Thymus (tissue), 11 donors: ENCODE results near the gene HDAC6. TPM values are rescaled to one million over a fixed set of nuclear protein-coding genes. Genes with fewer than 3 reads are reported as not detected.
A peak's percentile ranks its signal among the peaks of the same experiment; 100 is the strongest.
"Not testable (repeated sequence)": the region's sequence is repeated elsewhere in the genome, so short reads cannot be mapped to it uniquely, and the experiment has no call there.

Source experiments
- DNase-seq, 9 donors: peaks; one replicate each; pipeline ENCODE4 v3.0.0-alpha.2; 2013; ENCODE audit warnings: low spot score in 9 of 9, low read depth in 6 of 9, missing footprints in 1 of 9
- H3K27ac ChIP-seq, 2 donors: one replicate each; pipeline ENCODE4 v1.5.1; 2013; ENCODE audit warnings: control low read depth in 1 of 2, low read depth in 1 of 2, low read length in 1 of 2, mild to moderate bottlenecking in 1 of 2, moderate library complexity in 1 of 2
- H3K27me3 ChIP-seq, 2 donors: one replicate each; pipeline ENCODE4 v1.5.1; 2013; ENCODE audit warnings: low read length in 1 of 2; ENCODE audit not compliant: control insufficient read depth in 2 of 2, insufficient read depth in 1 of 2
- H3K36me3 ChIP-seq, 2 donors: one replicate each; pipeline ENCODE4 v1.5.1; 2013; ENCODE audit warnings: low read length in 1 of 2, mild to moderate bottlenecking in 1 of 2, moderate library complexity in 1 of 2; ENCODE audit not compliant: control insufficient read depth in 2 of 2, insufficient read depth in 2 of 2
- H3K4me1 ChIP-seq, 2 donors: one replicate each; pipeline ENCODE4 v1.5.1; 2013; ENCODE audit warnings: low read length in 2 of 2; ENCODE audit not compliant: control insufficient read depth in 2 of 2, insufficient read depth in 2 of 2
- H3K4me3 ChIP-seq, 2 donors: one replicate each; pipeline ENCODE4 v1.5.1; 2013; ENCODE audit warnings: low read length in 2 of 2, control low read depth in 1 of 2, mild to moderate bottlenecking in 1 of 2
- H3K9me3 ChIP-seq, 2 donors: one replicate each; pipeline ENCODE4 v1.5.1; 2013; ENCODE audit warnings: low read length in 1 of 2, mild to moderate bottlenecking in 1 of 2; ENCODE audit not compliant: control insufficient read depth in 2 of 2, insufficient read depth in 1 of 2
- WGBS: extraction: QIAGEN DNeasy Blood & Tissue Kit; methylation state at CpG from one replicate; pipeline ENCODE4 v1.1.7; 2013; 5-methylcytosine and 5-hydroxymethylcytosine counted together
- polyA plus RNA-seq: library from polyadenylated mRNA; stranded (reverse); fragments of 200-250 nt; gene quantifications from one replicate; pipeline ENCODE4 v1.2.3, GENCODE V29; 2013
- total RNA-seq: library from RNA; stranded (reverse); fragments of 120-200 nt; gene quantifications from one replicate; pipeline ENCODE4 v1.2.4, GENCODE V29; 2013
- donor health status: healthy.

HDAC6 gene
- total and polyA plus RNA-seq, 2 donors: 46.0 to 109 TPM

DNA sequence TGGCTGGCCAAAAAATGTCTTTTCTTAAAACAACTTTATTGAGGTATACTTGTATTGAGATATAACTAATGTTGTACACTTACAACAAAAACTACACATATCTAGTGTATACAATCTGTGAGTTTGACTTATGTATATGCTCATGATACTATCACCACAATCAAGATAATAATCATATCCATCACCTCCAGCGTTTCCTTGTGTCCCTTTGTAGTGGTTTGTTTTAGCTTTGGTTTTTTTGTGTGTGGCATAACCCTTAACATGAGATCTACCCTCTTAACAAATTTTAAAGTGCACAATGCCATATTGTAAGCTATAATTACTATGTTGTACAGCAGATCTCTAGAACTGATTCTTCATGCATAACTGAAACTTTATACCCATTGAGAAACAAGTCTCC, 47.0 kb downstream of the HDAC6 start:
- no peak overlapping the region for H3K4me3 ChIP-seq
- H3K4me1 ChIP-seq: no peaks in the 10 kb centered on the region
- no peaks in the 10 kb centered on the region for H3K9me3 ChIP-seq
- 0% methylated on average over 1 of the region's 1 CpG for WGBS
- H3K36me3 ChIP-seq: no peaks in the 10 kb centered on the region
- H3K27me3 ChIP-seq: peaks cover 0 to 6% of the 10 kb centered on the region in 2 donors
- no peak for DNase-seq
- H3K27ac ChIP-seq: no peak overlapping the region

DNA sequence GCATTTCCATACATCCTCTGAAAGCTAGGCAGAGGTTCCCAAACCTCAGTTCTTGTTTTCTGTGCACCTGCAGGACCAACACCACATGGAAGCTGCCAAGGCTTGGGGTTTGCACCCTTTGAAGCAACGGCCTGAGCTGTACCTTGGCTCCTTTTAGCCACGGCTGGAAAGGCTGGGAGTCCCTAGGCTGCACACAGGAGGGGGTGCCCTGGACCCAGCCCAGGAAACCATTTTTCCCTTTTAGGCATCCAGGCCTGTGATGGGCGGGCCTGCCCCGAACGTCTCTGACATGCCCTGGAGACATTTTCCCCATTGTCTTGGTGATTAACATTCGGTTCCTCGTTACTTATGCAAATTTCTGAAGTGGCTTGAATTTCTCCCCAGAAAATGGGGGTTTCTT, 51.0 kb downstream of the HDAC6 start:
- Histone ChIP-seq H3K4me3 (no peak overlapping the region), H3K9me3 (no peaks in the 10 kb centered on the region), H3K27ac (no peak overlapping the region), H3K4me1 (no peaks in the 10 kb centered on the region), H3K27me3 (no peaks in the 10 kb centered on the region), H3K36me3 (no peaks in the 10 kb centered on the region)
- no peak for DNase-seq
- 95% methylated on average over 7 of the region's 7 CpGs for WGBS

DNA sequence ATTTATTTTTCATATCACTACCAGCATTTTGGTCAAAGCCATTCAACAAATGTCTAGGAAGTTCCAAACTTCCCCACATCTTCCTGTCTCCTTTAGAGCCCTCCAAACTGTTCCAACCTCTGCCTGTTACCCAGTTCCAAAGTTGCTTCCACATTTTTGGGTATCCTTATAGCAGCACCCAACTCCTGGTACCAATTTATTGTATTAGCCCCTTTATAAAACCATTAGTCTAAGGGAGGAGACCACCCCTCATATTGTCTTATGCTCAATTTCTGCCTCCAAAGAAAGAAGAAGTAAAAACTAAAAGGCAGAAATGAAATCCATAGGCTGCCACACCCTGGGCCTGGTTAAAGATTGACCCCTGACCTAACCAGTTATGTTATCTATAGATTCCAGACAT, 51.6 kb downstream of the HDAC6 start:
- H3K4me3 ChIP-seq, H3K4me1 ChIP-seq, H3K27me3 ChIP-seq, DNase-seq, H3K9me3 ChIP-seq, H3K36me3 ChIP-seq, H3K27ac ChIP-seq: not testable (repeated sequence)

DNA sequence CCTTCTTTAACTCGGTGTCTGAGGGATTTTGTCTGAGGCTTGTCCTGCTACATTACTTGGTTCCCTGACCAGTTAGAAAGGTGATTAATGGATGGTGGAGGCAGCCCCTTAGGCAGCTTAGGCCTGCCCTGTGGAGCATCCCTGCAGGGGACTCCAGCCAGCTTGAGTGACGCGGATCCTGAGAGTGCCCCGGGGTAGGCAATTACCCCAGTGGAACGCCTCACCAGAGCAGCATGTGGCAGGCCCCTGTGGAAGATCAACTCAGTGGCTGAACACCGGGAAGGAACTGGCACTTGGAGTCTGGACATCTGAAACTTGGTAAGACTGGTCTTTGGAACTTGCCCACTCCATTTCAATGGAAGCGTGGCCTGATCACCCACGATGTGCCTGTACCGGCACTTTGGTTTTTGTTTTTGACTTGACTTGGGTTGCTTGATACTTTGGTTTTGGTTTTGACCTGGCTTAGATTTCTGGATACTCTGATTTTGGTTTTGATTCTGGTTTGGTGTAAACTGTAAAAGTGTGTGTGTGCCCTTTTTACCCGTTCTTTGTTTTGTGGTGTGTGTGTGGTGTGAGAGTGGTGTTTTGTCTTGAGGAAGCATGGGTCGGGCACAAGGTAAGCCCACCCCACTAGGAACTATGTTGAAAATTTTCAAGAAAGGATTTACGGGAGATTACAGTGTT, 52.4 kb downstream of the HDAC6 start:
- not testable (repeated sequence) for H3K4me3 ChIP-seq, H3K9me3 ChIP-seq, H3K27ac ChIP-seq, H3K36me3 ChIP-seq, H3K27me3 ChIP-seq, DNase-seq, H3K4me1 ChIP-seq
- whole genome bisulfite sequencing: 95% methylated on average over 12 of the region's 12 CpGs

DNA sequence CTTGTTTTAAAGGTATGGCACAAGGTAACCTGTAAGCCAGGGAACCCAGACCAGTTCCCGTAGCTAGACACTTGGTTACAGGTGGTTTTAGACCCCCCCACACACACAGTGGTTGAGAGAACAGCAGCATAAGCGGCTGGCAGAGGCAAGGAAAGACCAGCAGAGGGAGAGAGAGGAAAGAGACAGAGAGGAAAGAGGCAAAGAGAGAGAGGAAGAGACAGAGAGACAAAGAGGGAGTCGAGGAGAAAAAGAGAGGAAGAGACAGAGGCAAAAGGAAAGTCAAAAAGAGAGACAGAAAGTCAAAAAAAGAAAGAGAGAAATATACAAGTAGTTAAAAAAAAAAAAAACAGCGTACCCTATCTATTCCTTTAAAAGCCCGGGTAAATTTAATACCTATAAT, 53.0 kb downstream of the HDAC6 start:
- 57% methylated on average over 5 of the region's 5 CpGs for WGBS

DNA sequence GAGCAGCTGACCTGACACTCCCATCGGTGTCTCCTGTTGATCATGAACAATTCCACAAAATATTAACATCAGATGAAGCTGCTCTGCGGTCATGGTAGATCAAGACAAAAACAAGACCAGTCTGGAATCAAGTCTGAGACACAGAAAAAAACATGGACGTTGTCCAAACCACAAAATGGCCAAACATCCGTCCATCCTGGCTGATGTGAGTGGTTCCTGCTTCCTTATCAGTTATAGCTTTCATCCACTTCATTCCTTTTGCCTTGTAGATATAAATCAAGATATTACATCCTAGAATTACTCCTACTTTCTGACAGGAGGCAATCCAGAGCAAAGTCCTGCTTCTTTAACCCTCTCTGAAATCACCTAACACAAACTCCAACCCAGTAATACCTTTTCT, 62.3 kb downstream of the HDAC6 start:
- WGBS: 46% methylated on average over 4 of the region's 4 CpGs
- no peak for DNase-seq
- no peaks in the 10 kb centered on the region for H3K27me3 ChIP-seq

More for the DNA sequence above, 53.0 kb downstream of the HDAC6 start:
- no peak overlapping the region for H3K4me3 ChIP-seq
- peak in 1 of 9 donors; percentile 19 for DNase-seq
- no peaks in the 10 kb centered on the region for H3K4me1 ChIP-seq
- H3K36me3 ChIP-seq: no peaks in the 10 kb centered on the region
- no peaks in the 10 kb centered on the region for H3K9me3 ChIP-seq
- no peak overlapping the region for H3K27ac ChIP-seq
- H3K27me3 ChIP-seq: no peaks in the 10 kb centered on the region

DNA sequence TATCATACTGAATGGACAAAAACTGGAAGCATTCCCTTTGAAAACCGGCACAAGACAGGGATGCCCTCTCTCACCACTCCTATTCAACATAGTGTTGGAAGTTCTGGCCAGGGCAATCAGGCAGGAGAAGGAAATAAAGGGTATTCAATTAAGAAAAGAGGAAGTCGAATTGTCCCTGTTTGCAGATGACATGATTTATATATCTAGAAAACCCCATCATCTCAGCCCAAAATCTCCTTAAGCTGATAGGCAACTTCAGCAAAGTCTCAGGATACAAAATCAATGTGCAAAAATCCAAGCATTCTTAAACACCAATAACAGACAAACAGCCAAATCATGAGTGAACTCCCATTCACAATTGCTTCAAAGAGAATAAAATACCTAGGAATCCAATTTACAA, 70.2 kb downstream of the HDAC6 start:
- not testable (repeated sequence) for H3K9me3 ChIP-seq, H3K27ac ChIP-seq, H3K36me3 ChIP-seq, H3K4me1 ChIP-seq, H3K4me3 ChIP-seq, DNase-seq, H3K27me3 ChIP-seq
- WGBS: 6% methylated on average over 1 of the region's 2 CpGs

More for the DNA sequence above, 62.3 kb downstream of the HDAC6 start:
- H3K4me1 ChIP-seq: no peaks in the 10 kb centered on the region
- H3K9me3 ChIP-seq: no peaks in the 10 kb centered on the region
- no peaks in the 10 kb centered on the region for H3K36me3 ChIP-seq
- no peak overlapping the region for H3K4me3 ChIP-seq
- no peak overlapping the region for H3K27ac ChIP-seq

Other genes with a start within 250 kb of the HDAC6 start
- 192 TPM for gene RBM3, start 227.6 kb upstream of the HDAC6 start, total RNA-seq
- 213 TPM for gene RBM3, start 227.6 kb upstream of the HDAC6 start, polyA plus RNA-seq
- 41.9 TPM for gene WDR13, start 204.6 kb upstream of the HDAC6 start, total RNA-seq
- 153 TPM for gene WDR13, start 204.6 kb upstream of the HDAC6 start, polyA plus RNA-seq
- 34.7 TPM for gene WAS, start 118.3 kb upstream of the HDAC6 start, total RNA-seq
- 40.1 TPM for gene WAS, start 118.3 kb upstream of the HDAC6 start, polyA plus RNA-seq
- gene SUV39H1, start 105.3 kb upstream of the HDAC6 start, total RNA-seq: 7.6 TPM
- 5.0 TPM for gene SUV39H1, start 105.3 kb upstream of the HDAC6 start, polyA plus RNA-seq
- gene GLOD5, start 40.3 kb upstream of the HDAC6 start, total RNA-seq: not detected
- gene GLOD5, start 40.3 kb upstream of the HDAC6 start, polyA plus RNA-seq: 0.07 TPM
- gene GATA1, start 15.5 kb upstream of the HDAC6 start, total RNA-seq: 0.57 TPM
- gene GATA1, start 15.5 kb upstream of the HDAC6 start, polyA plus RNA-seq: 0.14 TPM
- not detected for gene ERAS, start 24.4 kb downstream of the HDAC6 start, total RNA-seq
- gene ERAS, start 24.4 kb downstream of the HDAC6 start, polyA plus RNA-seq: 0.09 TPM
- 0.33 TPM for gene PCSK1N, start 33.5 kb downstream of the HDAC6 start, total RNA-seq
- 0.55 TPM for gene PCSK1N, start 33.5 kb downstream of the HDAC6 start, polyA plus RNA-seq
- 60.9 TPM for gene TIMM17B, start 95.7 kb downstream of the HDAC6 start, total RNA-seq
- 52.3 TPM for gene TIMM17B, start 95.7 kb downstream of the HDAC6 start, polyA plus RNA-seq
- 81.0 TPM for gene PQBP1, start 95.9 kb downstream of the HDAC6 start, total RNA-seq
- 86.0 TPM for gene PQBP1, start 95.9 kb downstream of the HDAC6 start, polyA plus RNA-seq
- 8.4 TPM for gene SLC35A2, start 109.6 kb downstream of the HDAC6 start, total RNA-seq
- 13.3 TPM for gene SLC35A2, start 109.6 kb downstream of the HDAC6 start, polyA plus RNA-seq
- 54.2 TPM for gene PIM2, start 117.0 kb downstream of the HDAC6 start, total RNA-seq
- gene PIM2, start 117.0 kb downstream of the HDAC6 start, polyA plus RNA-seq: 75.4 TPM
- 28.8 TPM for gene OTUD5, start 155.5 kb downstream of the HDAC6 start, total RNA-seq
- 62.4 TPM for gene OTUD5, start 155.5 kb downstream of the HDAC6 start, polyA plus RNA-seq
- 0.19 TPM for gene KCND1, start 169.8 kb downstream of the HDAC6 start, total RNA-seq
- 3.1 TPM for gene KCND1, start 169.8 kb downstream of the HDAC6 start, polyA plus RNA-seq
- gene GRIPAP1, start 200.2 kb downstream of the HDAC6 start, total RNA-seq: 19.5 TPM
- gene GRIPAP1, start 200.2 kb downstream of the HDAC6 start, polyA plus RNA-seq: 37.0 TPM
- 9.1 TPM for gene TFE3, start 241.3 kb downstream of the HDAC6 start, total RNA-seq
- gene TFE3, start 241.3 kb downstream of the HDAC6 start, polyA plus RNA-seq: 27.1 TPM